HG02885 (cell line): ENCODE measurements around the gene DRG1.
"Not testable (repeated sequence)": the region's sequence is repeated elsewhere in the genome, so short reads cannot be mapped to it uniquely, and the experiment has no call there.

ENCODE experiments used
- ATAC-seq: cut with Tn5 transposase; IDR thresholded peaks from one replicate; pipeline ENCODE4 v1.9.1; 2021; ENCODE audit warnings: mild to moderate bottlenecking; ENCODE audit not compliant: unreplicated experiment, poor library complexity

The DRG1 gene

GRCh38 chr22:31399211-31400022, at the start of gene DRG1:
Gene DRG1, plus strand, starts transcription at chr22:31399604. Its CDS starts 80 bp downstream, at chr22:31399684.
- ATAC-seq, result peak; percentile 98

GRCh38 chr22:31349960-31350359, 49.4 kb upstream of the DRG1 start:
- no peak for ATAC-seq

- no peak for ATAC-seq
Observed at GRCh38 chr22:31350410-31350863, 49.0 kb upstream of the DRG1 start.

GRCh38 chr22:31354515-31354914, 44.9 kb upstream of the DRG1 start:
- ATAC-seq, result no peak

- ATAC-seq, result no peak
Observed at GRCh38 chr22:31360029-31360428, 39.4 kb upstream of the DRG1 start.

- ATAC-seq, result no peak
Observed at GRCh38 chr22:31361743-31362142, 37.7 kb upstream of the DRG1 start.

GRCh38 chr22:31363885-31364465, 35.4 kb upstream of the DRG1 start:
- no peak for ATAC-seq

- ATAC-seq, result no peak
Observed at GRCh38 chr22:31367426-31367825, 32.0 kb upstream of the DRG1 start.

GRCh38 chr22:31377612-31378011, 21.8 kb upstream of the DRG1 start:
- ATAC-seq, result no peak

- ATAC-seq, result no peak
Observed at GRCh38 chr22:31378123-31378522, 21.3 kb upstream of the DRG1 start.

GRCh38 chr22:31378651-31379050, 20.8 kb upstream of the DRG1 start:
- ATAC-seq, result not testable (repeated sequence)

- no peak for ATAC-seq
Observed at GRCh38 chr22:31393893-31394292, 5.5 kb upstream of the DRG1 start.

GRCh38 chr22:31394326-31394725, 5.1 kb upstream of the DRG1 start:
- ATAC-seq, result no peak

- no peak for ATAC-seq
Observed at GRCh38 chr22:31398231-31398630, 1.2 kb upstream of the DRG1 start.

- ATAC-seq, result no peak
Observed at GRCh38 chr22:31400023-31400397, 606 bp downstream of the DRG1 start.

- not testable (repeated sequence) for ATAC-seq
Observed at GRCh38 chr22:31402350-31402749, 2.9 kb downstream of the DRG1 start.

GRCh38 chr22:31425331-31426050, 26.1 kb downstream of the DRG1 start:
- no peak for ATAC-seq

GRCh38 chr22:31431950-31432349, 32.5 kb downstream of the DRG1 start:
- no peak for ATAC-seq

GRCh38 chr22:31436132-31436531, 36.7 kb downstream of the DRG1 start:
- no peak for ATAC-seq

GRCh38 chr22:31439808-31440207, 40.4 kb downstream of the DRG1 start:
- no peak for ATAC-seq

- ATAC-seq, result no peak
Observed at GRCh38 chr22:31440681-31441080, 41.3 kb downstream of the DRG1 start.
